GM12874 (cell line): ENCODE measurements around the gene BCO1.

Source experiments
- TF ChIP-seq, protein P1 (sequence below): IDR thresholded peaks from 2 replicates; pipeline ENCODE4 v1.5.1; 2011; ENCODE audit warnings: low read depth, mild to moderate bottlenecking, control low read depth, low read length, moderate library complexity; ENCODE audit not compliant: insufficient read depth

The BCO1 gene

DNA sequence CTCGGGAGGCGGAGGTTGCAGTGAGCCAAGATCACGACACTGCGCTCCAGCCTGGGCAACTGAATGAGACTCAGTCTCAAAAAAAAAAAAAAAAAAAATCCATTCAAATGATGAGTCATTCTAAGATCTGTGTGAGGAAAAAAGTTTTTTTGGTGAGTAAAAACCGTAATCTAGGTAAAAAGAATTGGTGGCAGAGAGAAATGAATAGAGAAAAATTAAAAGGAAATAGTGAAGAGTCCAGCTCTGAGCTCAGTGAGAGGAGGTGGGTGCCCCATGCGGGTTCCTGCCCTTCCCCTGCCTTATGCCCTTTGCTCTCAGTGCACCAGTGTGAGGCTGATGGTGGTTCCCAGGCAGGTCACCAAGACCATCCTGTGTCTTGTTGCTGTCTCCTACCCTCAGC lies 97.2 kb downstream of the BCO1 start:
- TF ChIP-seq, protein P1, sequence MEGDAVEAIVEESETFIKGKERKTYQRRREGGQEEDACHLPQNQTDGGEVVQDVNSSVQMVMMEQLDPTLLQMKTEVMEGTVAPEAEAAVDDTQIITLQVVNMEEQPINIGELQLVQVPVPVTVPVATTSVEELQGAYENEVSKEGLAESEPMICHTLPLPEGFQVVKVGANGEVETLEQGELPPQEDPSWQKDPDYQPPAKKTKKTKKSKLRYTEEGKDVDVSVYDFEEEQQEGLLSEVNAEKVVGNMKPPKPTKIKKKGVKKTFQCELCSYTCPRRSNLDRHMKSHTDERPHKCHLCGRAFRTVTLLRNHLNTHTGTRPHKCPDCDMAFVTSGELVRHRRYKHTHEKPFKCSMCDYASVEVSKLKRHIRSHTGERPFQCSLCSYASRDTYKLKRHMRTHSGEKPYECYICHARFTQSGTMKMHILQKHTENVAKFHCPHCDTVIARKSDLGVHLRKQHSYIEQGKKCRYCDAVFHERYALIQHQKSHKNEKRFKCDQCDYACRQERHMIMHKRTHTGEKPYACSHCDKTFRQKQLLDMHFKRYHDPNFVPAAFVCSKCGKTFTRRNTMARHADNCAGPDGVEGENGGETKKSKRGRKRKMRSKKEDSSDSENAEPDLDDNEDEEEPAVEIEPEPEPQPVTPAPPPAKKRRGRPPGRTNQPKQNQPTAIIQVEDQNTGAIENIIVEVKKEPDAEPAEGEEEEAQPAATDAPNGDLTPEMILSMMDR: no peak

GRCh38 chr16:81337097-81337496 lies 98.6 kb downstream of the BCO1 start:
- TF ChIP-seq, protein P1: no peak
